ENCODE measurements around the gene APPL2.
A peak's percentile ranks its signal among the peaks of the same experiment; 100 is the strongest.

Gene APPL2

DNA sequence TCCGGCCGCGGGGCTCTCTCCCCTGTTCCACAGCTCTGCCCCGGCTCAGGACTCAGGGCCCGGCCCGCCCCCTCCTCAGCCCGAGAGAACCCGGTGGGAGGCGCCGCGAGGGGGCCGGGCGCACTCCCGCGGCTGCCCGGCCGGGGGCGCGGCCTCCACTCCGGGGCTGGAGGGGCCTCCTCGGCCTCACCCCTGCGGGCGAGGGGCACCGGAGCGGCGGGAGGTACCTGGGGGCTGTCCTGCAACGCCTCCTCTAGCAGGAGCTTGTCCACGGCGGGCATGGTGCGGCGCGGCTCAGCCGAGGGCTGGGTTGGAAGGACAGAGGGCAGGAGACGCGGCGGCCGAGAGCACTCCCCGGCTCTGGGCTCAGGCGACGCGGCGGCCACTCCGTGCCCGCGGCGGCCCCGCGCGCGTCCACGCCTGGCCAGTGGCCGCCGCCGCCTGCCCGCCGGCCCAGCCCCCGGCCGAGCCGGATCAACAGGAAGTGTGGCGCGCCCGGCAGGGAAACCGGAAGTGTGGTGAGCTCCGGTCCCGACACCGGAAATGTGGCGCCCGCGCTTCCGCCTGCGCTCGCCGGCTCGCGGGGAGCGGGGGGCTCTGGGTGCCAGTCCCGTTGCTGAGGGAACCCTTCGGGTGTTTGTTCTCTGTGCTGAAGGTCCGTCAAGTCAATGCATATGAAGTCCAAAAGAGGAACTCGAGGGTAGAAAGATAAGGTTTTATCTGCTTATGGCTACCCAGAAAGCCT lies at the start of gene APPL2:
Gene APPL2 (minus strand): TSS at position 443 of the 745 bp plus-strand sequence. CDS start 162 bp downstream, at position 281.
- TF ChIP-seq CTCF (IDR thresholded peaks at IDR 0.05; ENCODE audit: low read depth, low read length), result no peak
- in situ Hi-C loops (cut with HindIII; ENCODE audit: low sequenced_read_pairs), result no loop called here
- H3K4me3 ChIP-seq (ENCODE audit: low read depth, low read length), result peak within 1 kb of the TSS; percentile 53
- peak; percentile 89 for DNase-seq (ENCODE audit: low read depth, low spot score)

- no peak overlapping the region for H3K4me3 ChIP-seq (ENCODE audit: low read depth, low read length)
- no peak for TF ChIP-seq CTCF (IDR thresholded peaks at IDR 0.05; ENCODE audit: low read depth, low read length)
- no peak for DNase-seq (ENCODE audit: low read depth, low spot score)
- in situ Hi-C loops (cut with HindIII; ENCODE audit: low sequenced_read_pairs), result no loop called here
These were observed 49.4 kb upstream of the APPL2 start for GRCh38 chr12:105285378-105285777.

- no peak overlapping the region for H3K4me3 ChIP-seq (ENCODE audit: low read depth, low read length)
- TF ChIP-seq CTCF (IDR thresholded peaks at IDR 0.05; ENCODE audit: low read depth, low read length), result no peak
- DNase-seq (ENCODE audit: low read depth, low spot score), result no peak
- in situ Hi-C loops (cut with HindIII; ENCODE audit: low sequenced_read_pairs), result no loop called here
These were observed 45.7 kb upstream of the APPL2 start for GRCh38 chr12:105281694-105282049.

- TF ChIP-seq CTCF (IDR thresholded peaks at IDR 0.05; ENCODE audit: low read depth, low read length), result no peak
- H3K4me3 ChIP-seq (ENCODE audit: low read depth, low read length), result no peak overlapping the region
- in situ Hi-C loops (cut with HindIII; ENCODE audit: low sequenced_read_pairs), result no loop called here
- no peak for DNase-seq (ENCODE audit: low read depth, low spot score)
These were observed 45.2 kb upstream of the APPL2 start for GRCh38 chr12:105280966-105281693.

- DNase-seq (ENCODE audit: low read depth, low spot score), result no peak
- H3K4me3 ChIP-seq (ENCODE audit: low read depth, low read length), result no peak overlapping the region
- peak; percentile 61 for TF ChIP-seq CTCF (IDR thresholded peaks at IDR 0.05; ENCODE audit: low read depth, low read length)
- in situ Hi-C loops (cut with HindIII; ENCODE audit: low sequenced_read_pairs), result no loop called here
These were observed 43.6 kb upstream of the APPL2 start for GRCh38 chr12:105279460-105280056.

- DNase-seq (ENCODE audit: low read depth, low spot score), result no peak
- H3K4me3 ChIP-seq (ENCODE audit: low read depth, low read length), result no peak overlapping the region
- TF ChIP-seq CTCF (IDR thresholded peaks at IDR 0.05; ENCODE audit: low read depth, low read length), result peak; percentile 22
- in situ Hi-C loops (cut with HindIII; ENCODE audit: low sequenced_read_pairs), result no loop called here
These were observed 42.2 kb upstream of the APPL2 start for GRCh38 chr12:105278043-105278697.
